NCI-H774 (cell line): Measurements from ENCODE around the gene MTTP.

ENCODE experiments used
- DNase-seq: peaks from one replicate; lab custom pipeline; 2025; lab: John Stamatoyannopoulos, UW

Gene MTTP

GRCh38 chr4:99642725-99643489 is 68.3 kb downstream of the MTTP start:
- DNase-seq = no peak

DNA sequence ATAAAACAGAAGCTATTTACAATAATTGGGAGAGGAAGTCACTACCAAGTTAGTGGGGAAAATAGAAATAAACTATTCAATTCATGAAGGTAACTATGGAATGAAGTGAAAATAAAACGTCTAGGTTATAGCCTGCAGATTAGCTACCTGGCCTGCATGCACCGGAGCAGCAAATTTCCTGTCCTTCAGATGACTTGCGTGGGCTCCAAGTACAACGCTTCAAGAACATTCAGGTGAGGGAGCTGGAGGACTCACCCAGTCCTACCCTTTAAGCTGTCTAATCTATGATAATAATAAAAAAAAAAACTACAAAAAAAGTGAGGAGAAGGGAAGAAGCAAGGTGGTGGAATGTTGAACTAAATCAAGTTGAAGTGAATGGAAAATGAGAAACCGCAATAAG is 69.8 kb downstream of the MTTP start:
- no peak for DNase-seq

- DNase-seq = no peak
These were observed 70.4 kb downstream of the MTTP start for GRCh38 chr4:99645036-99645435.

GRCh38 chr4:99645638-99646037 is 71.0 kb downstream of the MTTP start:
- DNase-seq = no peak

DNA sequence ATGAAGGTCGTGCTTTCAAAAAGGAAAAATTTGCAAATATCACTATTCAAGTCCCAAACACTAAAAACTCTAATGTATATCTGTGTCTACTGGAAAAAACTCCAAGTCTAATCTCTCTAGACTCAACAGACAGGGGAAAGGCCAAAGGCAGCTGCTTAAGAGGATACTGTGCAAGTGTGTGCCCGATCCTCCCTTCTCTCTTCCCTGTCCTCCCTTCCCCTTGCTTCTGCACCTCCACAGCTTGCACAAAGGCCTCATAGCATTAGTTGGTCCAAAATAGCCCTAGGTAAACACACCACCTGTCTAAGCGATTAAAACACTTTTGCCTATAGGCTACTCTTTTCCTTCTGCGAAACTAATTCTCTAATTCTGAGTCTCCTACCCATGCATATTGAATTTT is 72.4 kb downstream of the MTTP start:
- DNase-seq = no peak

GRCh38 chr4:99648321-99648720 is 73.7 kb downstream of the MTTP start:
- no peak for DNase-seq

GRCh38 chr4:99649208-99649607 is 74.6 kb downstream of the MTTP start:
- DNase-seq = no peak

DNA sequence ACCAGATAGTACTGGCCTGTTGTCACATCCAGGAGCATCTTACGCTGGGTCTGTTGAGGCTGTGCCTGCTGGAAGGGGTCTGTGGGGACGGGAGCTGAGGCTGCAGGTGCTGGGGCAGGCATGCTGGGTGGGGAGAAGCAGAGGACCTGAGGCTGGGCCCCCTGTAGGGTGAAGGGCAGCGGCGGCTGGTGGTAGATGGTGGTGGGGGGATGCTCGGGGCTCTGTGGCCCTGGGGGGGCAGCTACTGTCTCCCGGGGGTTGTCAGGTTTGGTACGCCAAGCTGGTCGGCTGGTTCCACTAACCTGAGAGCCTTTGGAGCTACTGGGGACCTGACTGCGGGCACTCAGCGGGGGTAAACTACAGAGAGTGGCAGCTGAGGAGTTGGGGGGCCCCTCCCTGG is 75.2 kb downstream of the MTTP start:
- no peak for DNase-seq

DNA sequence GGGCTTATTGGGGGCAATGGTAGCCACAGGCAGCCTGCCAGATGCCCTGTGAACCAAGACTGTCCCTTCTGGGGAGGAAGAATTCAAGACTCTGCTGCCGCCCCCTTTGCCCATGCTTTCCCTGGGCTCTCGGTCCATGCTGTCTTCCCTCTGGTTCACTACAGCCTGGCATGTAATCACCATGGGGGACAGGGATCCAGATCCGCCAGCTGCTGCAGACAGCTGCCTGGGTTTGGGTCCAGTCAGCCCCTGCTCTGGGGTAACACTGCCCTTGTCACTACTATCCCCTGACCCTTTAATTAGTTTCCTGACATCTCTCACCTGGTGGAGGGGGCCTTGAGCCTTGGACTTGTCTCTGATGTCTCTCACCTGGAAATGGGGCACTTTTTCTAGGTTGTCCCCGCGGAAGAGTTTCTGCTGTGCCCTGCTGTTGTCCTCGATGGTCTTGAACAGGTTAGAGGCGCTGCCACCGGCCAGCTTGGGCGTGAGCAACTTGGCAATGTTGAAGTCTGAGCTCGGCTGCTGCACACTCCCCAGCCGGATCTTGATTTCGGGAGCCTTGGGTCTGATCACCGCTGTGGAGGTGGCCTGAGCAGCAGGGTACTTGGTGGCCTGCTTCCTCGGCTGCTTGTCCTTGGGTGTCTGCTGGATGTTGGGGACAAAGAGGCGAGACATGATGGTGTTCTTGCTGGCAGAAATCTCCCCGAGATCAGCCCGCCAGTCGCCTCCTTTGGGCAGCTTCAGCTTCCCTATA is 76.6 kb downstream of the MTTP start:
- no peak for DNase-seq

DNA sequence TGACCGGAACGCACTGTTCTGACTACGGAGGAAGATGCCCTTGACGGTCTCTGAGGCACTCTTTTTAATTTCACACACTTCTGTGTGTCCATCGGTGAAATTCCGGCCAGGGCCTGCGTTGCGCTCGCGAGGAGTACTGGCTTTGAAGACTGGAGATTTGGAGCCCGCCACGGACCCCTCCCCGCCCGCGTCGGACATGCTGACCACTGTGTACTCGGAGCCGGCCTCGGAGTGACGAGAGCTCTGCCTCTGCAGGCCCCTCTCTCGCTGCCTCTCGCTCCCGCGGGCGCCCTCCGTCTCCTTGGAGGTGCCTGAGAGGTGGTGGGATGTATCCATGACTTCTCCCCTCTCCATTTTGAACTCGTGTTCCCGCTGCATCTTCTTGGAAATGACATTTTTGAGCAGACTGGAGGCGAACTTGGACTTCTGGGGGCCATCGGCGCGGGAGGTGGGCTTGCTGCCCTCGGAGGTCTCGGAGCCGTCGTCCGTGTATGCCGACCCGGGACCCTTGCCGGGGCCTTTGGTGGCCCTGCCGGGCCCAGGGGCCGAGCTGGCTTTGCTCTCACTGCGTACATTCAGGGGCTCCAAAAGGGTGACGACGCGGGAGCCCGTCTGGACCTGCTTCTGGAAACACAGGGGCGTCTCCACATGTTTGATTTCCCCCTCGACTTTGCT is 77.3 kb downstream of the MTTP start:
- no peak for DNase-seq

GRCh38 chr4:99652596-99653436 is 78.2 kb downstream of the MTTP start:
- DNase-seq = no peak

GRCh38 chr4:99653916-99654315 is 79.3 kb downstream of the MTTP start:
- DNase-seq = no peak

DNA sequence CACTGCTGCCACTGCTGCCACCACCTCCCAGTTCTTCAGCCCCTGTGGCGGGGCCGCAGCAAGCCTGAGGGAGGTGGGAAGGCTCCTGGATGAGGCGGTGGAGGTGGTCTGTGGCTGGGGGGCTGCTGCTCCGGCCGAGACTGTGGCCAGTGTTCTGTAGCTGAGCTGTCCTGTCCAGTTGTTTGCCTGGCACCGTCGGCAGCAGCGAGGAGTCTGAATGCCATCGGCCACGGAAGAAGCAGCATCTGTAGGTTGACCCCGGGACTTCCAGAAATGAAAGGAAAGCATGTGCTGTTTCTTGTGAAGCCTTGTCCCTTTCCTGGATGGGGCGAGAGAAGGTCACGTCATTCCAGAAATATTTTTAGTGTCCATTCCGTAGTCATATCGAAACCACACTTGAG is 79.7 kb downstream of the MTTP start:
- no peak for DNase-seq

DNA sequence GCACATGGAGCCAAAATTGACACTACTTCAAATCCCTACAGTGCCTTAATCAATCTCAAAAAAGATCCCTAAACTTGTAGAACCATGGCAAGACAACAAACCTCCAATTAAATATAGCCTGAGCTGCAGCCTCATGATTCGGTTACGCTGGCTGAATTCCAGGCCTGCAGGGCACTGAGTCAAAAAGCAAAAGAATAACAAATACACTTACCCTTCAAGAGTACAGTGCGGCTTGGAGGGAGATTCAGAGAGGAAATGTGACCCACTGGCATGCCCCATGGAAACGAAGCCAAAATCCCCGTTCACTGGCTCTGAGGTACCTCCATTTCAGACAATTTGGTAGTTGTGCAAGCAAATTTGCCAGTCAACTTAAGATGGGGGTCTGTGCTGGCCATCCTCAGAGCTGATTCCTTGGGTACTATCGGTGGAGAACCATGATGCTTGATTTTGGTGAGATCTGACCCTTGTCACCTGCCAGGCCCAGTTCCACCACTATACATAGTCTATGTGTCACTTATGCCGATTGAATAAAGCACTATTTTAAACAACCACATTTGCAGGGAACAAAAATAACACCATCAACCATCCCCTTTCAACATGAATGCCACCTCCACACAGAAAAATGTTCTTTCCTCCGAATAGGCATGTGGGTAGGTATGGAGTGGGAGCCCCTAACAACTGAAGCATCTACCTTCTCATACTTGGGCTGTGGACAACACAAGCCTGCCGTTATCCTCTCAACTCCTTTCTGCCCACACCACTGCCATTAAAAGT is 80.9 kb downstream of the MTTP start:
- DNase-seq = no peak

GRCh38 chr4:99657798-99658197 is 83.2 kb downstream of the MTTP start, which contains the start of gene C4orf54:
Gene C4orf54, minus strand, starts transcription at chr4:99657828. Its CDS starts 3,180 bp downstream, at chr4:99654648.
- DNase-seq = no peak

DNA sequence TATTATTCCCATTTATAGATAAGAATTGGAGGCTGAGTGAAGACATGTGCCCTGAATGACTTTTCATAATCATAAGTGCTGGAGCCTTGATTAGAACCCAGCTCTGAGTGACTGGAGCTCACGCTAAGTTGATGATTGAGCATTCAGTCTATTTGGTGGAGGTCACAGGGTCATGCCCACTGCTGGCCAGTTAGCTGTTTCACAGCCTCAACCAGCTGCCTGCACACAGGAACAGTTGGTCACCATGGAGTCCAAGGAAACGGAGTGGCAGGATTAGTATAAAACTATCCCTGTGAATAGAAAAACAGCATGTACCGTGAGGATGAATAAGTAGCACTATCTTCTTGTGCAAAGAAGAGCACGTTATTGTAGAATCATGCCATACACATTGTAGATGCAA is 84.0 kb downstream of the MTTP start:
- DNase-seq = no peak

DNA sequence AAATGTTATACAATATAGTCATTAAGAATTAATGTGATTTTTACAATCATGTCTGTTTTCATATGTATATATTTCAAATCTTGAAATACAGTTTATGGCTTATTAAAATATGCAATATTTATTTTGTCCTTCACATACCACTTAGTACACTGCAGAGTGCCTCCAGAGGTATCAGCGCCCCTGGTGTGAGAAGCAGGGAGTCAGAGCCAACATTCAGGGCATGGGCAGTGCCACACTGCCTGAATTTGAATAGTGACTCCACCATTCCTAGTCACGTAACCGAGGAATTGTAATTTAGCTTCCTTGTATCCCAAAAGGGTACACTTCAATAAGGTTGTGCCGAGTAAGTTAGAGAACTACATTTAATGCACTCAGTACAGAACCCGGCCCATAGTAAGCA is 87.3 kb downstream of the MTTP start:
- no peak for DNase-seq

- DNase-seq = no peak
These were observed 90.1 kb downstream of the MTTP start for GRCh38 chr4:99664716-99665115.

GRCh38 chr4:99665983-99666382 is 91.4 kb downstream of the MTTP start:
- no peak for DNase-seq

DNA sequence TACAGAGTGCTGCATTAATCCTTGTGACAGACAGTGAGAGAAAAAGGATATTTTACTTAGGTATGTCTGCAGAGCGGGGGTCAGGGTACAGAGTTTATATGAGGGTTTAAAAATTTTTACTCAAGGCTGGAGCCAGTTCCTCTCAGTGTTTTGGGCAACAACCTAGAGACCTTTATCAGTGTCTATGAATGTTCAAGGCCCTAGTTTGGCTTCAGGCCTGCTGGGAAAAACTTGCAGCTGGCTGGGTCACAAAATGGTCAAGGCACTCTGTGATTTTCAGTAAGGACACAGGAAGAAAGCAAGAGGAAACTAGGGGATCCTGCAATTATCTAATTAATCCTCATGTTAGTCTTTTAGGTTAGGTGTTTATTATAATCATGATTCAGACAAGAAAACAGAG is 93.8 kb downstream of the MTTP start:
- no peak for DNase-seq

DNA sequence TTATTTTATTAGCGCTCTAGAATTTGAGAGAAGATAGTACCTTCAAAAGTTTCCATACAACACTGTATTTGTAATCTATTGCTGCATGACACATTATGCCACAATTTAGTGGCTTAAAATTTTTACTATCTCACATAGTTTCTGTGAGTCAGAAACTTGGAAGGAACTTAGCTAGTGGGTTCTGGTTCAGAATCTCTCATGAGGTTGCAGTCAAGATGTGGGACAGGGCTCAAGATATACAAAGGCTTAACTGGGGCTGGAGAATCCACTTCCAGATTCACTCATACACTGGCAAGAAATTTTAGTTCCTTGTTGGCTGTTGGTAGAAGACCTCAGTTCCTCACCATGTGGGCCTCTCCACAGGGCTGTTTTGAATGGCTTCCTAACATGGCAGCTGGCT is 94.5 kb downstream of the MTTP start:
- no peak for DNase-seq
